Ureter (tissue), 1 donor: ENCODE data around the gene DNAAF8. TPM values are rescaled to one million over a fixed set of nuclear protein-coding genes. Genes with fewer than 3 reads are reported as not detected.
"Not testable (repeated sequence)": the region's sequence is repeated elsewhere in the genome, so short reads cannot be mapped to it uniquely, and the experiment has no call there.

Experiments used
- DNase-seq: peaks from one replicate; pipeline ENCODE4 v3.0.0-alpha.2; 2020; ENCODE audit warnings: low spot score
- total RNA-seq: library from RNA; stranded (reverse); gene quantifications from one replicate; pipeline ENCODE4 v1.2.4, GENCODE V29; 2023
- donor health status: DM: yes; HTN: yes; CAD: no.

DNAAF8 gene
- total RNA-seq, 1 donor from 2014 or later, result 0.91 TPM

DNA sequence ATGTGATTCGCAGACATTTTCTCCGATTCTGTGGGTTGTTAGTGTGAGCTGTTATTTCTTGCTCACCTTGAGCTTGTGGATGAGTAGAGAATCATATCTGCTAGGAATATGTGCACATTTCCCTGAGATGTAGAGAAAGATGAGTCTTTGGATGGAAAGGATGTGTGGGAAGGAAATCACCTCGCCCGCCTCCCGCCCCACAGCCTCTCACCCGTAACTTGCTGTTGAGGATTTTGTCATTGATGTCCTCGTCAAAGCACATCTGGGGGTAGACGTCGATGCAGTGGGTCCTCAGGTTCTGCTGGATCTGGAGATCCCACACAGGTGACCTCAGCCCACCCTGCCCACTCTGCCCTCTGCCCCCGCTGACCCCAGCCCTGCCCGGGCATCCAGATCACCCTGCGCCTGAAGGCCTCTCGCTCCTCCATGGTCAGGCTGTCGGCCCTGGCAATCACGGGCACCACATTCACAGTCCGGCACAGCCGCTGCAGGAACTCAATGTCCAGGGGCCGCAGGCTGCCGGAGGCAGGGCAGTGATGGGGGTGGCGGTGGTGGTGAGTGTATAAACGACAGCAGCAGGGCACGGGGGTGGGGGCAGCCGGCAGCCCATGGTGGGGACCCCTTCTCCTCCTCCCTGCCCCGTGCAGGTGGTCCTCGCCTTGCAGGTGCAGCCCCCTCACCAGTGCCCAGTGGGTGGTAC, 49.1 kb downstream of the DNAAF8 start:
- no peak for DNase-seq

DNA sequence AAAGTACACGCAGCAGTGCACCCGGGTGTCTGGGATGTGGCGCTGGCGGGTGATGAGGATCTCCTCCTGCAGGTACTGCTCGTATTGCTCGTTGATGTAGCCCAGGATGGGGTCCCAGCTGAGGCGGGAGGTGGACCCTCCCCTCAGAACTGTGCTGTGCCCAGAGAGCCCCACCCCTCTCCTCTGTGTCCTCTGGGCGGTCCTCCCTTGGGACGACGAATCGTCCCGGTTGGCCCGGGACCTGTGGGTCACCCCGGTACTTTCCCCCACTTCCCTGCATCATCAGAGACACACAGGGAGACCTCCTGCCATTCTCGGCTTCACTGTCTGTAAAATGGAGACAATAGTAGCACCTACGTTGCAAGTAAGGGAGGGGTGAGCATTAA, 49.6 kb downstream of the DNAAF8 start:
- no peak for DNase-seq

DNA sequence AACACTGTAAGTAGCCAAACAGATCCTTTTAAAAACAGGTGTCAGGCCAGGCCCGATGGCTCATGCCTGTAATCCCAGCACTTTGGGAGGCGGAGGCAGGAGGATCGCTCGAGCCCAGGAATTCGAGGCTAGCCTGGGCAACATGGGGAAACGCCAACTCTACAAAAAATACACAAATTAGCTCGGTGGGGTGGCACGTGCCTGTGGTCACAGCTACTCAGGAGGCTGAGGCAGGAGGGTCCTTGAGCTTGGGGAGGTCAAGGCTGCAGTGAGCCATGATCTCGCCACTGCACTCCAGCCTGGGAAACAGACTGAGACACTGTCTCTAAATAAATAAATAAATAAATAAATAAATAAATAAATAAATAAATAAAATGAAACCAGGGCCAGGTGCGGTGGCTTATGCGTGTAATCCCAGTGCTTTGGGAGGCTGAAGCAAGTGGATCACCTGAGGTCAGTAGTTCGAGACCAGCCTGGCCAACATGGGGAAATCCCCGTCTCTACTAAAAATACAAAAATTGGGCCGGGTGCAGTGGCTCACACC, 50.2 kb downstream of the DNAAF8 start:
- DNase-seq, result not testable (repeated sequence)

DNA sequence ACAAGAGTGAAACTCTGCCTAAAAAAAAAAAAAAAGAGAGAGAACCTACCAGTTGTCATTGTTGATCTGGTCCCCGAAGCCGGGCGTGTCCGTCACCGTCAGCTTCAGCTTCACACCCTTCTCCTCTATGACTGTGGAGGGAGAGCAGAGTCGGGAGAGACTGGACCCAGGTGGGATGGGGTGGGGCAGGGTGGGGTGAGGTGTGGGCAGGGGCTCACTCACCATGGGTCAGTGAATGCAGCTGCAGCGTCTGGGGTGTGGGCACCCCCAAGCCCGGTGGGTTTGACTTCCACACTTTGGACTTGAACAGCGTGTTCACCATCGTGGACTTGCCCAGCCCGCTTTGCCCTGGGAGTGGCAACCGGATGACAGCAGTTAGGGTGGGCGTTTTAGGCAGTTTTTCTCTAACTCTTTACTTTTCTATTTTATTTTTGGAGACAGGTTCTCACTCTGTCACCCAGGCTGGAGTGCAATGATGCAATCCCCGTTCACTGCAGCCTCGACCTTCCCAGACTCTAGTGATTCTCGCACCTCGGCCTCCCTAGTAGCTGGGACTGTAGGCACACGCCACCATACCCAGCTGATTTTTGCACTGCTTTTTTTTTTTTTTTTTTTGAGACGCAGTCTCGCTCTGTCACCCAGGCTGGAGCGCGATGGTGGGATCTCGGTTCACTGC, 51.6 kb downstream of the DNAAF8 start:
- DNase-seq, result no peak

DNA sequence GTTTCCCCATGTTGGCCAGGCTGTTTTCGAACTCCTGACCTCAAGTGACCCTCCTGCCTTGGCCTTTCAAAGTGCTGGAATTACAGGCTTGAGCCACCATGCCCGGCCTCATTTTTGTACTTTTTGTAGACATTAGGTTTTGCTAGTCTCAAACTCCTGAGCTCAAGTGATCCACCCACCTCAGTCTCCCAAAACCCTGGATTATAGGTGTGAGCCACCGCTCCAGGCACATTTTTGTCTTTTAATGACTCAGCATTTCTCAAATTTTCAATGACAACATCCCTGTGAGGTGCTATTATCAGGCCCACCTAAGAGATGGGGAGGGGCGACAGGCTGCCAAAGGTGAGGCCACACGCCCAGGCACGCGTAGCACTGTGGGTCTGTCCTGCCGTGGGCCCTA, 52.7 kb downstream of the DNAAF8 start:
- DNase-seq, result no peak

DNA sequence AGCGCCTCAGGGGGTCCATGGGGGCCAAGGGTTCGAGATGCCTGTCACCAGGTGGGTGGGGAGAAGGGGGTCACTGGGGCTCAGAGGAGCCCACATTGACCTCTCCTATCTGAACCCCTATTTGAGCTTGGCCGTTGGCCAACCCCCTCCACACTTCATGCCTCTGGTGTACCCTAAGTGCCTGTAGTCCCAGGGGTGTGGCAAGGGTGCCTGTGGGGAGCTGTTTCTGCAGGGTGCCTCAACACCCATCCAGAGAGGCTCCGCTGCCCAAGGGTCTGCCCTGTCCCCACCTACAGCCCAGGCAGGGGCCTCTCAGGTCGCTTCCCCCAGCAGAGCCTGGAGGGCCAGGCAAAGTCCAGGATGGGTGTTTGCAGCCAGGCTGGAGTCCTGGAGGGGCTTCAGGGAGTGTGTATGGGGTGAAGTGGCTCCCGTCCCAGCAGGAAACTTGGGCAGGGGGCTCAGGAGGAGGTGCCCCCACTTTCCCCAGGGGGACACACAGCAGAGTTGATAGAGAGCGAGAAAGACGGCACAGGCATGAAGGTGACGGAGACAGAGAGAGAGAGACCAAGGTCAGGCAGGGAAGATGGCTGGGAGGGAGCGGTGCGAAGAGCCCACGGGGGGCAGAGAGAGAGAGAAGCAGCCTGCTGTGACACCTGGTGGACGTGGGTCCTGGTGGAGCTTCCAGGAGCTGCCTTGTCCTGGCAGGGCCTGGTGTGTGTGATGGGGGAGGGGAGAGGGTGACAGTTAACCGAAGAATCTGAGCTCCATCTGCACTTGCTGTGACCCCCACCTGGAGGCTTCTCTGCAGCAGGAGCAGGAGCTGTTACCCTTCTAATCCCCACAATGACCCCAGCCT, 53.5 kb downstream of the DNAAF8 start, which contains the start of gene SEPTIN12:
SEPTIN12 (minus strand) TSS at position 719 of the 856 bp plus-strand sequence; CDS start at position 19, 700 bp downstream.
- DNase-seq, result no peak

DNA sequence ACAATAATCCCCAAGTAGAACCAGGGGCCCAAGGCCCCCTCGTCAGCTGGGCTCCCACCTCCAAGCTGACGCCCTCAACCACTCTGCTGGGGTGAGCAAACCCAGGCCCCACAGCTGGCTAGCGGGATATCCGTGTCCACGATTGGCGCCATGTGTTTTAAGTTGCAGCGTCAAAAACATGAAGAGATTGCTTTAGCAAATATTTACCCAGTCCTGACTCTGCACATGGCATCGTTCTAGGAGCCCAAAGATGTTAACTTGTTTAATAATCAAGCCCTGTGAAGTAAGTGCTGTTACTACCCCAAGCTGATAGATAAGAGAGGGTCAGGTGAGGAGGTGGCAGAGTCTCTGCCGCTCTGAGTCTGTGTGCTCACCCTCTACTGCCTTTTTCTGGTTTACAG, 54.2 kb downstream of the DNAAF8 start:
- DNase-seq, result no peak

DNA sequence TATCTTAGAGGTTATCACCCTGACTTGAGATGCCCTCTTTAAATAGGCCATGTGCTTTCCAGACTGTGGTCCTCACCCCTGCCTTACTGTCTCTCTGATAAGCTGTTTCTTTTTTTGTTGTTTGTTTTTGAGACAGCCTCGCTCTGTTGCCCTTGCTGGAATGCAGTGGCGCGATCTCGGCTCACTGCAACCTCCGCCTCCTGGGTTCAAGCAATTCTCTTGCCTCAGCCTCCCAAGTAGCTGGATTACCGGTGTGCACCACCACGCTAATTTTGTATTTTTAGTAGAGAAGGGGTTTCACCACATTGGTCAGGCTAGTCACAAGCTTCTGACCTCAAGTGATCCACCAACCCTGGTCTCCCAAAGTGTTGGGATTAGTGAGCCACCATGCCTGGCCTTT, 54.6 kb downstream of the DNAAF8 start:
- no peak for DNase-seq

DNA sequence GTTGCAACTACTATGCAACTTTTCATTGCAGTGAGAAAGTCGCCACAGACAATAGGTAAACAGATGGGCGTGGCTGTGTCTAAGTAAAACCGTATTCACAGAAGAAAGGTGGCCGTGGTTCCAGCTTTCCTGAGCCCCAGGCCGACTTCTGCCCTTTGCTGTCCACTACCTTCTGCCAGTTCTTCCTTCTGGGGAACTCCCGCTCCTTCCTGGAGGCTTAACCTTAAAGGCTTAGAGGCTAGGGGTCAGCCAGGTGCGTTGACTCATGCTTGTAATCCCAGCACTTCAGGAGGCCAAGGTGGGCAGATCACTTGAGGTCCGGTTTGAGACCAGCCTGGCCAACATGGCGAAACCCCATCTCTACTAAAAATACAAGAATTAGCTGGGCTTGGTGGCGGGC, 55.9 kb downstream of the DNAAF8 start:
- DNase-seq, result no peak

DNA sequence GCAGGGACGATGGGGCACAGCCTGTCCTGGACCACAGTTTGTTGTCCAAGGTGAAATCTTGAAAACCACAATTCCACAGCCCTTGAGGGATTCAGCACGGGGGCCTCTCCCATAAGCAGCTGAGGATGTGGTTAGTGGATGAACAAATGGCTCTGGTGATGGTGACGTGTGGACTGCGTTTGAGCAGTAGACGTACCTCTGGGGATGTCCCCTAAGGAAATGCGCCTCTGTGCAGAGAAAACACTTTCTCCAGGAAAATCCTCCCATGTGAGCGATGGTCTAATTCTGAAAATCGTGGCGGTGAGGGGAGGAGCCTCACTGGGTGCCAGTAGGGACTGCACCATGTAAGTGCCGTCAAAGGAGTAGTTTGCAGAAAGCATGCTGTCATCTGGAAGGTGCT, 56.5 kb downstream of the DNAAF8 start:
- DNase-seq, result no peak

DNA sequence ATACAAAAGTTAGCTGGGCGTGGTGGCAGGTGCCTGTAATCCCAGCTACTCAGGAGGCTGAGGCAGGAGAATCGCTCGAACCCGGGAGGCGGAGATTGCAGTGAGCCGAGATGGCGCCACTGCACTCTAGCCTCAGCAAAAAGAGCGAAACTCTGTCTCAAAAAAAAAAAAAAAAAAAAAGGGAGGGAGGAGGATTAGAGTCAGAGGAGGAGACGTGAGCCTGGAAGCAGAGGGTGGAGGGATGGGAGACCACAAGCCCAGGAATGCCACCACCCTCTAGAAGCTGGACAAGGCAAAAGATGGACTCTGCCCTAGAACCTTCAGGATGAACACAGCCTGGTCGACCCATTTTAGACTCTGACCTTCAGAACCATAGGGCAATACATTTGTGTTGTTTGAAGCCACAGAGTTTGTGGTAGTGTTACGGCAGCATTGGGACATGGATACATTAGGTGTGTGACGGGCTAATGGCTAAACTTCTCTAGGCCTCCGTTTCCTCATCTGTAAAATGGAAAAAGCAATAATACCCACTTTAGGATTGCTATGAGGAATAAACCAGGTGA, 58.7 kb downstream of the DNAAF8 start:
- DNase-seq, result no peak

DNA sequence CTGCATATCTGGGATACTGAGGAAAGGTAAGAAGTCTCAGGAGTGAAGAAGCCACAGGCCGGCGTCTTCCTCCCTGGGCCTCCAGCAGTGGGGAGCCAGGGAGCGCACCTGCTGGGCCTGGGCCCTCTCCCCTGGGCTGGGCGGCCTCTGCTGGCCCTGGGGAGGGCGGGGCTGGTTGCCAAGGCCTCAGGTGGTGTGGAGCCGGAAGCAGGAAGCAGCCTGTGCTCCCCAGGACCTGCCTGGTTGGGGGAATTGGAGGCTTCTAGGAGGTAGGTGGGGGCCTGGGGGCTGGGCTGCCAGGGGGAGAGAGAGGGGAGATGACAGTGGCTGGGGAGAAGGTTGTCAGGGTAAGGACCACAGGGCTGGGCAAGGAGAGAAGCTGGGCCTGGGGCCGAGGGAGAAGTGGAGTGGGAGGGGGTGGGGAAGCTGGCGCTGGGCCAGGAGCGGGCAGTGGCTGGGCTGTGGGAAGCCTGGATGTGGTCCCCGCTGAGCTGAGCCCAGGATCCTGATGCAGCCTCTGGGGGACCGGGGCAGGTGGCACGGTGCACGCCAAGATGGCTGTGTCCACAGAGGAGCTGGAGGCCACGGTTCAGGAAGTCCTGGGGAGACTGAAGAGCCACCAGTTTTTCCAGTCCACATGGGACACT, 61.0 kb downstream of the DNAAF8 start, which contains the start of gene SMIM22:
SMIM22 (plus strand) TSS at position 189 of the 647 bp plus-strand sequence; CDS start at position 555, 366 bp downstream.
- peak; percentile 72 for DNase-seq

DNA sequence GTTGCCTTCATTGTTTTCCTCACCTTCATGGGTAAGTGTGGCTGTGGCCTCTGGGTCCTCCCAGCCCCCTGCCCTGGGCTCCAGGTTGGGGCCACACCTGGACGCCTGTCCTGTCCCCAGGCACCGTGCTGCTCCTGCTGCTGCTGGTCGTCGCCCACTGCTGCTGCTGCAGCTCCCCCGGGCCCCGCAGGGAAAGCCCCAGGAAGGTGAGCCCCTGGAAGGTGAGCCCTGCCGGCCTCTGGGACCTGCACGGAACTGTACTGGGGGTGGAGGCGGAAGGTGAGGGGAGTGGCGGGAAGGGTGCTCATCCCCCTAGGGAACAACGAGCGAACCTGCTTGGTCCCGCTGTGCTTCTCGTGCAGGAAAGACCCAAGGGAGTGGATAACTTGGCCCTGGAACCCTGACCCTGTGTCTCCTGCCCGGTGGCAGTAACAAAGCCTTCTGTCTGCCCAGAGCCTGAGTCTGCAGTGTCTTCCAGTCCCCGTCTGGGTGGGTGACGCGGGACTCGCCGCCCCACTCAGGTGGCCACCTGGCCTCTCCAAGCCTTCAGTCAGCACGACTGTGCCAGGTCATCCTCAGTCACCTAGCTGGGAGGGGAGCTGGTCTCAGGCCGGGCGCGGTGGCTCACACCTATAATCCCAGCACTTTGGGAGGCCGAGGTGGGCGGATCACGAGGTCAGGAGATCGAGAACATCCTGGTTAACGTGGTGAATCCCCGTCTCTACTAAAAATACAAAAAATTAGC, 61.7 kb downstream of the DNAAF8 start:
- no peak for DNase-seq

DNA sequence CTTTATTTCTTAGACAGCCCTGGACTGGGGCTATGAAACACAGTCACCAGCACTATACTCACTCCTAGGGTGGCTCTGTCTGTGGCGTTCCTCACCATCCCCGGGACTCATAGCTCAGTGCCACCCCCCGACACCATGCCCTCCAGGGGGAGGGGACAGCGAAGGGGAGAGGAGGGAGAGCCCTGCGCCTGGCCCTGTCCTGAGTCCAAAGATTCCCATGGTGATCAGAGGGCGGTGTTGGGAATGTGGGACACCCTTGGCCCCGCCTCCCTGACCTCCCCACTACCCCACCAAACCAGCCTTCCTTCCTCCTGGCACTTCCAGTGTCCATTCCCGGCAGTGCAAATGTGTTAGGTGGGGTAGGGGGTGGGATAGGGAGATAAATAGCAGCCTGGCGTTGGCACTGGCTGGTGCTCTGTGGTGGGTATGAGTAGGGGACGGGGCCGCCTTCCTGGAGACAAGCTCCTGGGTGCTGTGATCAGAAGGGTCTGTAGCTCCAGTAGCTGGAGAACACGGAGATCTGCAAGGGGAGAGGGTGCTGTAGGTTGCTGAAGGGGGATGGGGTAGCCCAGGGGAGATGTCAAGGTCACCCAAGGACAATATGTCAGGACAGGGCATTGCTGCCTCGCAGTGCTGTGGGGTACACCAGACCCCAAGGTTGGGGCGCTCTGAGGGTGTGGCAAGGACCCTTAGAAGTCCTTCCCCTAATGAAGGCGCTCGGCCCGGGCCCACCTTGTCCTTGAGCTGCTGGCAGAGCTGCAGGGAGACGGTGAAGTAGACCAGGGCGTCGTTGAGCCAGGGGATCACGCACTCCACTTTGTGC, 62.9 kb downstream of the DNAAF8 start:
- no peak for DNase-seq

DNA sequence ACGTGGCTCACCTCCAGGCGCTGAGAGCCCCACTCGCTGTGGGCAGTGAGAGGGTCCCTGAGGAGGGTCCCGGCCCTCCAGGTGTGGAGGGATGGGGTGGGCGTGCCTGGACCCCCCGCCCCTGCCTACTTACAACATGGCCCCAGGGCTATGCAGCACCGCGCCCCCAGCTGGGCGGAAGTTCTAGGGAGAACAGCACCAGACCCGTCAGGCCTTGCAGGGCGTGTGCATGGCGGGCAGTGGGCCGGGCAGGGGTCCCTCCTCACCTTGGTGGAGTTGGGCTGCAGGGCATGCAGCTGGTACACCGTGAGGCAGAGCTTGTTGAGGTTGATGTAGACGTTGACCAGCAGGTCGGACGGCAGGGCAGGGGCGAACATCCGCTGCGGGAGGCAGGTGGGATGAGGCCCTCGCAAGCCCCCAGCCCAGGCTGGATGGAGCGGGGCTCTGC, 63.5 kb downstream of the DNAAF8 start:
- no peak for DNase-seq

DNA sequence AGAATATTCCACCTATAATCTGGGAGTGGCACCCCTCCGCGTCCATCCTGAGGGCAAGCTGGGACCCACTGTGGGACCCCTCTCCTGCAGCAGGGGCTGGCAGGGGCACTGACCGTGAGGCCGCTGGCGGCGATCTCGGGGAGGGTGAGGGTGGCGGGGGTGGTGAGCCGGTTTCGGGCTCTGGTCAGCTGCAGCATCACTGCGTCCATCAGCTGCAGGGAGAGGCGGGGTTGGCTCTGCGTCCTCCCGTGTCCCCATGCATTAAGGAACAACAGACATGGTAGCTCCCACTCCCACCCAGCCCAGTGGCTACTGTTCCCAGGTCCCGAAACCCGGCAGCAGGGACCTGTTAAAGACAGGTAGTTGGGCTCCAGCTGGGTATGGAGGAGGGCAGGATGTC, 64.1 kb downstream of the DNAAF8 start:
- no peak for DNase-seq
